Esophagus (tissue), 2 donors: ENCODE data around the gene NMU. TPM values are rescaled to one million over a fixed set of nuclear protein-coding genes. Genes with fewer than 3 reads are reported as not detected.
A peak's percentile ranks its signal among the peaks of the same experiment; 100 is the strongest.
"Not testable (repeated sequence)": the region's sequence is repeated elsewhere in the genome, so short reads cannot be mapped to it uniquely, and the experiment has no call there.

Source experiments
- H3K27ac ChIP-seq, 2 donors: one replicate each; pipeline ENCODE4 v1.5.1; 2013; ENCODE audit warnings: low read depth in 2 of 2, mild to moderate bottlenecking in 2 of 2, inconsistent platforms in 1 of 2, low read length in 1 of 2, moderate library complexity in 1 of 2
- H3K27me3 ChIP-seq, 2 donors: one replicate each; pipeline ENCODE4 v1.6.1; 2013; ENCODE audit warnings: low read length in 2 of 2, control low read depth in 1 of 2, mild to moderate bottlenecking in 1 of 2; ENCODE audit not compliant: insufficient read depth in 2 of 2, control insufficient read depth in 1 of 2
- H3K36me3 ChIP-seq, 2 donors: one replicate each; pipeline ENCODE4 v1.6.1; 2013; ENCODE audit warnings: low read length in 1 of 2; ENCODE audit not compliant: control insufficient read depth in 2 of 2, insufficient read depth in 2 of 2
- H3K4me1 ChIP-seq, 2 donors: one replicate each; pipeline ENCODE4 v1.6.1; 2013; ENCODE audit warnings: low read length in 1 of 2; ENCODE audit not compliant: control insufficient read depth in 2 of 2, insufficient read depth in 2 of 2
- H3K4me3 ChIP-seq, 2 donors: one replicate each; pipeline ENCODE4 v1.5.1; 2013; ENCODE audit warnings: low read length in 2 of 2, mild to moderate bottlenecking in 2 of 2, low read depth in 1 of 2, moderate library complexity in 1 of 2
- H3K9me3 ChIP-seq, 2 donors: one replicate each; pipeline ENCODE4 v1.6.1; 2013; ENCODE audit warnings: mild to moderate bottlenecking in 2 of 2, low read depth in 1 of 2, low read length in 1 of 2, moderate library complexity in 1 of 2; ENCODE audit not compliant: control insufficient read depth in 2 of 2, insufficient read depth in 1 of 2
- WGBS, 2 donors: extraction: QIAGEN DNeasy Blood & Tissue Kit; methylation state at CpG; one replicate each; pipeline ENCODE4 v1.1.7; 2013; 5-methylcytosine and 5-hydroxymethylcytosine counted together
- polyA plus RNA-seq, 2 donors: library from polyadenylated mRNA; stranded (reverse); fragments of 200-250 nt; gene quantifications; one replicate each; pipeline ENCODE4 v1.2.3, GENCODE V29; 2013
- donor health status: healthy with polysubstance abuse.
- donor health status: Bipolar disorder and iron deficiency.

The NMU gene
- polyA plus RNA-seq, 2 donors = 47.9 to 138 TPM

DNA sequence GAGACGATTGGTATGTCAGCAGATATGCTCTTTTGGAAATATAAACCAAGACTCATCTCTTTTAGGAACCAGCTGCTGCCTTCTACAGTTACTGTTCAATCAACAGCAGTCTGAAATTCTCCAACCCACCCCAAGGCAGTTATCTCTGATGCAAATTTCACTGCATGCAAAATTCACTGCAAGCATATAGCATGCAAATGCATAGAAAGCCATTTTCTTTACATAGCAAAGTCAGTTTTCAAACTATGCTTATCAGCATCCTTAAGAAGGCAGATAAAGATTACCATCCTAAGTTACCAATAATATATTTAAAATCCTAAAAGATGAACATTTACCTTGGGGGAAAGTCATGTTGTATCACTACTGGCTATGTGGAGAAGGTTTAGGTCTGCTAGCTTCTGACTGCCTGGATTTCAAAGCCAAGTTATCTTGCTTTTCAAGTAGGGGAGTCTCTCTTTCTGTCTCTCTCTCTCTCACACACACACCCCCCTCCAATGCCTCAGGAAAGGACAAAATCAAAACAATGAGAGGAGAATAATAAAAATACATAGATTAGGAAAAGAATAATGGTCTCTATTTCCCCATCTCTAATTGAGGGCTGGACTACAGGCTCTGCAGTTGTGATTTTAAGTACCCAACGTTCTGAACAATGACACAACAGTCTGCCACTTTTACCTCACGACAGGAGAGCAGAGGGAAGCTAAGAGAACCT lies 1.5 kb downstream of the NMU start:
- WGBS, 2 donors = 28 to 33% methylated on average over 3 of the region's 3 CpGs
- Histone ChIP-seq H3K36me3 (no peaks in the 10 kb centered on the region), H3K27ac (no peak overlapping the region), H3K4me1 (peaks cover 4% of the 10 kb centered on the region in 2 donors), H3K9me3 (no peaks in the 10 kb centered on the region), H3K4me3 (peak overlapping the region; percentile 73 to 94), H3K27me3 (no peaks in the 10 kb centered on the region)

DNA sequence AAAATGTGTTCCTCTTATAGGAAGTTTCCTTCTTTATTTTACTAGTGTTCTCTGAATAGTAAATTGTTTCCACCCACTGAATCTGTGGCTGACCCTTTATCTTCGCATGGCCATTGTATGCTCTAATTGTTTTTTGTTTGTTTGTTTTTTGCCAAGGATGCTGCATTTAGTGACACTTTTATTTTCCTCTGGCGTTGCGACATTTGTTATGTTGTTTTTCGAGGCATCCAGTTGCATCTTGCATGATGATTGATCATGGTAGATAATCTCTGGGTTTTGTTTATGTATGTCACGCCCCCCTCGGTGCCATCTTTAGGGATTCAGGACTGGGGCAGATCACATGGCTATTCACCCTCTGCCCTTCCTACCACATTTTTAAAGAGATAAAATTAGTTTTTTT lies 2.2 kb downstream of the NMU start:
- no peak overlapping the region for H3K4me3 ChIP-seq
- peaks cover 4% of the 10 kb centered on the region in 2 donors for H3K4me1 ChIP-seq
- no peak overlapping the region for H3K27ac ChIP-seq
- WGBS, 2 donors = 71 to 74% methylated on average over 6 of the region's 6 CpGs
- no peaks in the 10 kb centered on the region for H3K27me3 ChIP-seq
- no peaks in the 10 kb centered on the region for H3K9me3 ChIP-seq
- no peaks in the 10 kb centered on the region for H3K36me3 ChIP-seq

DNA sequence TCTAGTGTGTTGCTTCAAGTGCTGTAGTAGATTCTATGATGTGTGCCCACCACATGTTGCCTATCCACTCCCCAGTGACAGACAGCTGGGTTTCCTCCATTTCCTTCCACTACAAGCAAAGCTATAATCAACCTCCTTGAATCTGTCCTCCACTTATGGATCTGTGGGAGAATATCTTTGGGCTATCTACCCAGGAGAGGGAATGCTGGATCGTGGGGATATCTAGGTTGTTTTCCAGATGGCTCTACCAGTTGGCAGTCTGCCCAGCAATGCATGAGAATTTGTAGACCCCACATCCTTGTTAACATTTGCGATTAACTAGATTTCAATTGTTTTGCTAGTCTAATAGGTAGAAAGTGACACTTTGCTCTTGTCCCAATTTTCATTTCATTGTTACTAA lies 10.3 kb downstream of the NMU start:
- H3K27me3 ChIP-seq = no peaks in the 10 kb centered on the region
- H3K4me1 ChIP-seq = no peaks in the 10 kb centered on the region
- 58 to 72% methylated on average over 2 of the region's 2 CpGs for WGBS, 2 donors

DNA sequence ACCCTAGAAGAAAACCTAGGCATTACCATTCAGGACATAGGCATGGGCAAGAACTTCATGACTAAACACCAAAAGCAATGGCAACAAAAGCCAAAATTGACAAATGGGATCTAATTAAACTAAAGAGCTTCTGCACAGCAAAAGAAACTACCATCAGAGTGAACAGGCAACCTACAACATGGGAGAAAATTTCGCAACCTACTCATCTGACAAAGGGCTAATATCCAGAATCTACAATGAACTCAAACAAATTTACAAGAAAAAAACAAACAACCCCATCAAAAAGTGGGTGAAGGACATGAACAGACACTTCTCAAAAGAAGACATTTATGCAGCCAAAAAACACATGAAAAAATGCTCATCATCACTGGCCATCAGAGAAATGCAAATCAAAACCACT lies 12.0 kb downstream of the NMU start:
- H3K27me3 ChIP-seq, H3K4me1 ChIP-seq, H3K4me3 ChIP-seq, H3K27ac ChIP-seq, H3K36me3 ChIP-seq, H3K9me3 ChIP-seq: not testable (repeated sequence)
- 55 to 72% methylated on average over 1 of the region's 1 CpG for WGBS, 2 donors

More for the DNA sequence above, 10.3 kb downstream of the NMU start:
- Histone ChIP-seq H3K9me3 (no peaks in the 10 kb centered on the region), H3K4me3 (no peak overlapping the region), H3K36me3 (peaks cover 0 to 2% of the 10 kb centered on the region in 2 donors), H3K27ac (no peak overlapping the region)

DNA sequence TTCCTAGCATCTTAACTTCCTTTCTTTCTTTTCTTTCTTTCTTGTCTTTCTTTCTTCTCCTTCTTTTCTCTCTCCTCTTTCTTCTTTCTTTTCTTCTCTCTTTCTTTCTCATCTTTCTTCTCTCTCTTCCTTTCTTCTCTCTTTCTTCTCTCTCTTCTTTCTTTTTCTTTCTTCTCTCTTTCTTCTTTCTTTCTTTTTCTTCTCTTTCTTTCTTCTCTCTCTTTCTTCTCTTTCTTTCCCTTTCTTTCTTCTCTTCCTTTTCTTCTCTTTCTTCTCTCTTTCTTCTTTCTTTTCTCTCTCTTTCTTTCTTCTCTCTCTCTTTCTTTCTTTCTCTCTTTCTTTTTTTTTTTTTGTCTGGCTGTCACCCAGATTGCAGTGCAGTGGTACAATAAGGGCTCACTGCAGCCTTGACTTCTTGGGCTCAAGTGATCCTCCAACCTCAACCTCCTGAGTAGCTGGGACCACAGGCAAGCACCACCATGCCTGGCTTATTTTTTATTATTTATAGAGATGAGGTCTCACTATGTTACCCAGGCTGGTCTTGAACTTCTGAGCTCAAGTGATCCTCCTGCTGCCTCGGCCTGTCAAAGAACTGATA lies 17.5 kb downstream of the NMU start:
- Histone ChIP-seq H3K27ac (peak overlapping the region in 1 of 2 donors; percentile 24), H3K4me1 (no peaks in the 10 kb centered on the region), H3K4me3 (no peak overlapping the region), H3K36me3 (no peaks in the 10 kb centered on the region), H3K27me3 (no peaks in the 10 kb centered on the region), H3K9me3 (no peaks in the 10 kb centered on the region)
- 71 to 74% methylated on average over 1 of the region's 1 CpG for WGBS, 2 donors

DNA sequence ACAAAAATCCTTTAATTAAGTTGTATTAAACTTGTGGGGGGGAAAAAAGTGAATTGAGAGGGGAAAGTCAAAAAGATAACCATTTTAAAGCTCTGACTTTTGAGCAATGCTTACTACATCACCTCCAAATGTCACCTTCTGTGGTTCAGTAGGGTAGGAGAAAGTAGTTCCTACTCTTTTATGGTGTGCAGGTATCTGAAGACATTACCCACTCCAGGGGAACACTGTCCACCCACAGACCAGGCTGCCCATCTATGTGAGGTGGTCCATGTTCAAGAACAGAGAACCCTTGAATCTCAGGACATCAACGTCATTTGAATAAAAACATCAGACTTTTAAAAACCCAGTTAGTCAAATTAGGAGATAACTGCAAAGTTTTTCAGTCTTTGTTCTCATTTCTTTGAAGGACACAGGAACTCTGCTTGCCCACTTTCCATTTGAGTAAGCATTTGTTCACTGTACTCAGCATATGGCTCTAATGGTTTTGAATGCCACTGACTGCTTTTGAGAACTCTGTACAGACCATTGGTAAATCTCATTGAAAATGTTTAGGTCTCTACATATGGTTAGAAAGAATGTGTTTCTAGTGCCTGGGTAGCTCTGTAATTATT lies 18.4 kb downstream of the NMU start:
- H3K36me3 ChIP-seq = no peaks in the 10 kb centered on the region

DNA sequence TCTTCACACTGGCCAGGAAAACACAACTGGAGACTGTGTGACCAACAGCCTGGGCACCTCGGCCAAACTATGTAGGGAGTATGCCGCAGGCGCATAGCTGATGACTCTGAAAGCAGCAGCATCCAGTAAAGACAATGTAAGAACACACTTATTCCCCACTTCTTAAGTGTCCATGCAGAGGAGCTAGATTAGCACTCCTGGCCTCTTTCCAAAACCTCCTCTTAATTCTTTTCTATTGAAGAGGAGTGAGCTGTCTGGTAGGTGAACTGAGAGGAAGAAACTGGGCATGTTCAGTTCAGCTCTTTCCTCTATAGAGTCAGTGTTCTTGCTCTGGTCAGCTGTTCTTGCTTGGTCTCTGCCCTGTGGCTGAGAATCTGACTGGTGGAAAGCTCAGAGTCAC lies 21.1 kb downstream of the NMU start:
- H3K27ac ChIP-seq = peak overlapping the region in 1 of 2 donors; percentile 65
- WGBS, 2 donors = 78 to 96% methylated on average over 3 of the region's 3 CpGs

More for the DNA sequence above, 18.4 kb downstream of the NMU start:
- no peak overlapping the region for H3K27ac ChIP-seq
- H3K27me3 ChIP-seq = no peaks in the 10 kb centered on the region
- no peak overlapping the region for H3K4me3 ChIP-seq
- no peaks in the 10 kb centered on the region for H3K9me3 ChIP-seq
- WGBS, 2 donors = 76 to 84% methylated on average over 1 of the region's 1 CpG
- H3K4me1 ChIP-seq = no peaks in the 10 kb centered on the region

DNA sequence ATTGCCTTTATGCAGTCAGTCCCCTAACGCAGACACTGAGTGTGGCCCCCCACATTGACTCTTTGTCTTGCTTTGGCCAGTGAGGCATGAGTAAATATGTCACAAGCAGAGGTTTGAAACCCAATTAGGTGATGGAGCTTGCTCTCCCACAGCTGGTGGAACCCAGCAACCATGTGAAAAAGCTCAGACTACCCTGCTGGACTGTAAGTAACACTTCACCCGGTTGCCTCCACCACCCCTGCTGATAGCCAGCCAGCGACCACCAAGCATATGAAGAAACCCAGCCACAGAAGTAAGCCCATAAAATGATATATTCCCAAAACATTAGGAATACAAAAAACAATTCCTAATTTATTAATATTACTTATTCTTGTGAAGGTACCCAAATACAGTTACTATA lies 22.5 kb downstream of the NMU start:
- 73 to 84% methylated on average over 3 of the region's 3 CpGs for WGBS, 2 donors
- H3K9me3 ChIP-seq = no peaks in the 10 kb centered on the region

More for the DNA sequence above, 21.1 kb downstream of the NMU start:
- Histone ChIP-seq H3K4me3 (no peak overlapping the region), H3K27me3 (no peaks in the 10 kb centered on the region), H3K4me1 (peaks cover 0 to 2% of the 10 kb centered on the region in 2 donors), H3K36me3 (no peaks in the 10 kb centered on the region), H3K9me3 (no peaks in the 10 kb centered on the region)

DNA sequence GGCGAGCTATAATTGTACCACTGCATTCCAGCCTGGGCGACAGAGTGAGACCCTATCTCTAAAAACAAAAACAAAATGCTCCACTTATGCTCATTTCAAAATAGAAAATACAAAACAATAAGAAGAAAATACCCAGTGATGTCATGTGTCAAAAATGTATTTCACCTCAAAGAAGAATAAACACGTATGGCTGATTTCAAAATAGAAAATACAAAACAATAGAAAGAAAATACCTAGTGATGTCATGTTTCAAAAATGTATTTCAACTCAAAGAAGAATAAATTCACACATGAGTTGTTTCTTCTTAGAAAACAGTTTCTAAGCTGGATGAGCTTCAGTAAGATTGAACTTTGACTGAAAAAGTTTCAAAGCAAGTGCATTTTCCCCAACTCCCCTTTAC lies 23.8 kb downstream of the NMU start:
- Histone ChIP-seq H3K4me3 (no peak overlapping the region), H3K27ac (peak overlapping the region; percentile 84 to 93), H3K4me1 (peaks cover 0 to 2% of the 10 kb centered on the region in 2 donors), H3K27me3 (no peaks in the 10 kb centered on the region), H3K9me3 (no peaks in the 10 kb centered on the region), H3K36me3 (no peaks in the 10 kb centered on the region)
- 79 to 80% methylated on average over 3 of the region's 3 CpGs for WGBS, 2 donors

More for the DNA sequence above, 22.5 kb downstream of the NMU start:
- Histone ChIP-seq H3K27me3 (no peaks in the 10 kb centered on the region), H3K4me3 (no peak overlapping the region), H3K27ac (no peak overlapping the region), H3K36me3 (no peaks in the 10 kb centered on the region), H3K4me1 (peaks cover 0 to 2% of the 10 kb centered on the region in 2 donors)
